ENCODE measurements around the gene MBD3L2B.
"Not testable (repeated sequence)": the region's sequence is repeated elsewhere in the genome, so short reads cannot be mapped to it uniquely, and the experiment has no call there.

DNA sequence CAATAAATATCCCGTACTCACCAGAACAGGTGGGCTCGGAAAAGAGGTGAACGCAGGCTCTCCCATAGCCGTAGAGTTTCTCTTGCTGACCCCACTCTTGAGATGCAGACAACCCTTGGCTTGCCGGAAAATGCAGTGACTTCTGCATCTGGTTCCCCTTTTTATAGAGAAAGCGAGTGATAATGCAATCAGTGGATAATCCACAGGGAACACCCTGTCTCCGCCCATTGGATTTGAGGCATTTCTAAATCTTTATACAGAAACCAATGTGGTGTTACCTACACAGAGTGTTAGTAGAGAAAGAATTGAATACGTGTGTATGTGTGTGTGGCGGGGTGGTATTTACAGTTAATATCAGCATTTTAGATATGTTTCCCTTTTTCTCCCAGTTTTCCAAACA, 18.8 kb upstream of the MBD3L2B start, which contains the start of gene MBD3L4:
- TF ChIP-seq, protein P1, sequence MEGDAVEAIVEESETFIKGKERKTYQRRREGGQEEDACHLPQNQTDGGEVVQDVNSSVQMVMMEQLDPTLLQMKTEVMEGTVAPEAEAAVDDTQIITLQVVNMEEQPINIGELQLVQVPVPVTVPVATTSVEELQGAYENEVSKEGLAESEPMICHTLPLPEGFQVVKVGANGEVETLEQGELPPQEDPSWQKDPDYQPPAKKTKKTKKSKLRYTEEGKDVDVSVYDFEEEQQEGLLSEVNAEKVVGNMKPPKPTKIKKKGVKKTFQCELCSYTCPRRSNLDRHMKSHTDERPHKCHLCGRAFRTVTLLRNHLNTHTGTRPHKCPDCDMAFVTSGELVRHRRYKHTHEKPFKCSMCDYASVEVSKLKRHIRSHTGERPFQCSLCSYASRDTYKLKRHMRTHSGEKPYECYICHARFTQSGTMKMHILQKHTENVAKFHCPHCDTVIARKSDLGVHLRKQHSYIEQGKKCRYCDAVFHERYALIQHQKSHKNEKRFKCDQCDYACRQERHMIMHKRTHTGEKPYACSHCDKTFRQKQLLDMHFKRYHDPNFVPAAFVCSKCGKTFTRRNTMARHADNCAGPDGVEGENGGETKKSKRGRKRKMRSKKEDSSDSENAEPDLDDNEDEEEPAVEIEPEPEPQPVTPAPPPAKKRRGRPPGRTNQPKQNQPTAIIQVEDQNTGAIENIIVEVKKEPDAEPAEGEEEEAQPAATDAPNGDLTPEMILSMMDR (IDR thresholded peaks at IDR 0.05; ENCODE audit: low read depth, low read length), result not testable (repeated sequence)
- not testable (repeated sequence) for TF ChIP-seq EZH2phosphoT487 (IDR thresholded peaks at IDR 0.05; ENCODE audit: low read depth)
